OCI-LY1 (cell line): Measurements from ENCODE around the gene TENM4.

ENCODE experiments used
- H2AFZ ChIP-seq: fragments of 200-600 bp; sonication (generic), shearing (Covaris generic); 2 replicates; pipeline ENCODE4 v1.6.0; 2014; ENCODE audit warnings: antibody characterized with exemption, mild to moderate bottlenecking, low read length
- H3F3A ChIP-seq: fragments of 200-600 bp; sonication (generic), shearing (Covaris generic); 2 replicates; pipeline ENCODE4 v1.6.0; 2014; ENCODE audit warnings: mild to moderate bottlenecking, antibody characterized with exemption, low read length, moderate library complexity; ENCODE audit not compliant: insufficient read depth
- H3K27ac ChIP-seq: fragments of 200-600 bp; sonication (generic); 2 replicates; pipeline ENCODE4 v1.5.1; 2014; ENCODE audit warnings: low read length, mixed run types, mild to moderate bottlenecking, low read depth; ENCODE audit not compliant: poor library complexity, severe bottlenecking
- H3K27me3 ChIP-seq: fragments of 200-600 bp; sonication (generic); 2 replicates; pipeline ENCODE4 v1.6.0; 2014; ENCODE audit warnings: antibody characterized with exemption, mild to moderate bottlenecking, low read length, moderate library complexity; ENCODE audit not compliant: insufficient read depth
- H3K36me3 ChIP-seq: fragments of 200-600 bp; sonication (generic); 2 replicates; pipeline ENCODE4 v1.6.1; 2014; ENCODE audit warnings: mild to moderate bottlenecking, antibody characterized with exemption, low read length, moderate library complexity, mixed read lengths; ENCODE audit not compliant: insufficient read depth
- H3K4me1 ChIP-seq: fragments of 200-600 bp; sonication (generic); 2 replicates; pipeline ENCODE4 v1.5.1; 2014; ENCODE audit warnings: mild to moderate bottlenecking, low read length, moderate library complexity; ENCODE audit not compliant: insufficient read depth, severe bottlenecking
- H3K4me2 ChIP-seq: fragments of 200-600 bp; sonication (generic), shearing (Covaris generic); 2 replicates; pipeline ENCODE4 v1.6.1; 2014; ENCODE audit warnings: low read length
- H3K4me3 ChIP-seq: fragments of 200-600 bp; sonication (generic); 2 replicates; pipeline ENCODE4 v1.5.1; 2014; ENCODE audit warnings: low read length, low read depth, mild to moderate bottlenecking, mixed read lengths; ENCODE audit not compliant: poor library complexity, severe bottlenecking
- H3K79me2 ChIP-seq: fragments of 200-600 bp; shearing (Covaris generic); 2 replicates; pipeline ENCODE4 v1.6.1; 2016; ENCODE audit warnings: mixed run types, low read length, mixed read lengths; ENCODE audit not compliant: insufficient read depth
- H3K9ac ChIP-seq: fragments of 200-600 bp; sonication (generic), shearing (Covaris generic); 2 replicates; pipeline ENCODE4 v1.6.1; 2014; ENCODE audit warnings: mild to moderate bottlenecking, low read length, mixed read lengths
- H3K9me2 ChIP-seq: fragments of 200-600 bp; sonication (generic), shearing (Covaris generic); 2 replicates; pipeline ENCODE4 v1.6.1; 2014; ENCODE audit warnings: low read depth, mild to moderate bottlenecking, low read length, mixed read lengths
- H3K9me3 ChIP-seq: fragments of 200-600 bp; shearing (Covaris generic); 2 replicates; pipeline ENCODE4 v1.6.1; 2014; ENCODE audit warnings: low read length, mixed read lengths
- H4K20me1 ChIP-seq: fragments of 200-600 bp; sonication (generic), shearing (Covaris generic); 2 replicates; pipeline ENCODE4 v1.6.0; 2016; ENCODE audit warnings: mild to moderate bottlenecking, low read length; ENCODE audit not compliant: insufficient read depth
- EZH2 ChIP-seq: fragments of 200-600 bp; sonication (generic), shearing (Covaris generic); IDR thresholded peaks from 2 replicates; pipeline ENCODE4 v1.8.0; 2017; ENCODE audit warnings: borderline replicate concordance, mixed run types, mild to moderate bottlenecking, antibody characterized with exemption, low read length, moderate library complexity, mixed read lengths
- TF ChIP-seq, protein P1 (sequence below): fragments of 200-600 bp; sonication (generic), shearing (Covaris generic); IDR thresholded peaks from 2 replicates; pipeline ENCODE4 v1.5.1; 2017; ENCODE audit warnings: mild to moderate bottlenecking, antibody characterized with exemption, low read length, moderate library complexity, mixed read lengths

The TENM4 gene

DNA sequence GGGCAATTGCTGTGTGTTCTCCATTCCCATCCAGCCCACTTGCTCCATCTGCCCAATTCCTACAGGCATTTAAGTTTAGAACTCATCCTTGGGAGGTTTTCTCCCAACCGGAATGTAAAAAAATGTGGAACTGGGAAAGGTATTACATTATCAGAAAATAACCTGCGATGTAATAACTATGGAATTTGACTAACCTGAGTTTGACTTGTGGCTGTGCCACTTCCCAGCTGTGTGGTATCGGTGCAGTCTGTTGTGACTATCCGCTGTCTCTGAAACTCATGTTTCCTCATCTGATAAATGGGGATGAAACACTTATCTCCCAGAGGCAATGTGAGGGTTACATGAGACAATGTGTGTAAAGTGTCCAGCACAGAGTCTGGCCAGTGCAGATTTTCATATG lies 77.6 kb downstream of the TENM4 start:
- Histone ChIP-seq H3K9me2 (no peaks in the 10 kb centered on the region), H3F3A (no peaks in the 10 kb centered on the region), H3K79me2 (no peaks in the 10 kb centered on the region), H3K27ac (no peak overlapping the region), H3K9ac (no peak overlapping the region), H3K36me3 (no peaks in the 10 kb centered on the region), H3K9me3 (peaks cover 2% of the 10 kb centered on the region; the same call in 1 of the 2 replicates), H3K4me1 (no peaks in the 10 kb centered on the region), H4K20me1 (no peaks in the 10 kb centered on the region), H3K4me3 (no peak overlapping the region), H2AFZ (no peak overlapping the region), H3K4me2 (no peak overlapping the region), H3K27me3 (no peaks in the 10 kb centered on the region)
- TF ChIP-seq, protein P1, sequence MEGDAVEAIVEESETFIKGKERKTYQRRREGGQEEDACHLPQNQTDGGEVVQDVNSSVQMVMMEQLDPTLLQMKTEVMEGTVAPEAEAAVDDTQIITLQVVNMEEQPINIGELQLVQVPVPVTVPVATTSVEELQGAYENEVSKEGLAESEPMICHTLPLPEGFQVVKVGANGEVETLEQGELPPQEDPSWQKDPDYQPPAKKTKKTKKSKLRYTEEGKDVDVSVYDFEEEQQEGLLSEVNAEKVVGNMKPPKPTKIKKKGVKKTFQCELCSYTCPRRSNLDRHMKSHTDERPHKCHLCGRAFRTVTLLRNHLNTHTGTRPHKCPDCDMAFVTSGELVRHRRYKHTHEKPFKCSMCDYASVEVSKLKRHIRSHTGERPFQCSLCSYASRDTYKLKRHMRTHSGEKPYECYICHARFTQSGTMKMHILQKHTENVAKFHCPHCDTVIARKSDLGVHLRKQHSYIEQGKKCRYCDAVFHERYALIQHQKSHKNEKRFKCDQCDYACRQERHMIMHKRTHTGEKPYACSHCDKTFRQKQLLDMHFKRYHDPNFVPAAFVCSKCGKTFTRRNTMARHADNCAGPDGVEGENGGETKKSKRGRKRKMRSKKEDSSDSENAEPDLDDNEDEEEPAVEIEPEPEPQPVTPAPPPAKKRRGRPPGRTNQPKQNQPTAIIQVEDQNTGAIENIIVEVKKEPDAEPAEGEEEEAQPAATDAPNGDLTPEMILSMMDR, result no peak
- TF ChIP-seq EZH2, result no peak

DNA sequence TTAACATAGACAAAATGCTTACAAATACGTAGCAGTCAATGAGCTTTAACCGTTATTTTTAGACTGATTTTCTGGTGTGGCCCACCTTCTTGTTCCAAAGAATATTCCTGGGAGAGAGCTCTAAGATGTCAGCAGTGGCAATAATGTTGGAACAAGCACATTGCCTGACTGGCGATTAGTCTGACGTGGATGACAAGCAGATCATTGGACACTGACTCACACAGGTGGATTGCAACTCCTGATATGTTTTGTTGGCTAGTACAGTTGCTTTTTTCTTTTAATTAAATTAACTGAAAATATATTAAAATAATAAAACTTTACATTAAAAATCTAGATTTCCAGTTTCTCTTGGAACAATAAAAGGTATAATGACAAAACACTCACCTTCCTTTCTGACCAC lies 78.0 kb downstream of the TENM4 start:
- Histone ChIP-seq H3K4me1 (no peaks in the 10 kb centered on the region), H2AFZ (no peak overlapping the region), H3F3A (no peaks in the 10 kb centered on the region), H3K79me2 (no peaks in the 10 kb centered on the region), H3K9me3 (peaks cover 2% of the 10 kb centered on the region; the same call in 1 of the 2 replicates), H3K27ac (no peak overlapping the region), H3K9me2 (no peaks in the 10 kb centered on the region), H3K4me3 (no peak overlapping the region), H3K4me2 (no peak overlapping the region), H3K9ac (no peak overlapping the region), H3K27me3 (no peaks in the 10 kb centered on the region), H4K20me1 (no peaks in the 10 kb centered on the region), H3K36me3 (no peaks in the 10 kb centered on the region)
- TF ChIP-seq EZH2, result no peak
- TF ChIP-seq, protein P1, result no peak

DNA sequence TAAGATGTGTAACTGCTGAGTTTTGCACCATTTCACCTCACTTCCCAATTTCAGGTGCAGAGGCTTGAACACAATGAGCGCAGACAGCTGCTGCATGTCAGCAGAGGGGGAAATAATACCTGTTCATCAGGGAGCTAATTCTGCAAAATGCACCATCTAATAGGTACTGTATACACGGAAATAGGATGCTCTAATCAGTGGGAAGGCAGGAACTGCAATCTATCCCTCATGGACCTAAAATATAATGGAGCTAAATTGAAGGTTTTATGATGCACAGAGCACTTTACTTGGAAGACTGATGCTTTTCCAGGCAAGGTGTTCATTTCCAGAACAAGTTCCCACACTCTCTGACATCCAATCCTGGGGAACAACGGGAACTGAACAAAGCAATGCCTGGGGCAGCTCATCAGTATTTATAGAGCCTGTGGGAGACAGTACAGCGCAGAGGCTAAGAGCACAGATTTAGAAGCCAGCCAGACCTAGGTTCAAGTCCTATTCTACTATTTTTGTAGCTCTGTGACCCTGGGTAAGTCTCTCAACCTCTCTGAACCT lies 78.5 kb downstream of the TENM4 start:
- Histone ChIP-seq H2AFZ (no peak overlapping the region), H3K36me3 (no peaks in the 10 kb centered on the region), H3F3A (no peaks in the 10 kb centered on the region), H3K9me2 (no peaks in the 10 kb centered on the region), H3K4me1 (no peaks in the 10 kb centered on the region), H3K27me3 (no peaks in the 10 kb centered on the region), H3K79me2 (no peaks in the 10 kb centered on the region), H3K27ac (no peak overlapping the region), H3K9me3 (peaks cover 2% of the 10 kb centered on the region; the same call in 1 of the 2 replicates), H3K4me3 (no peak overlapping the region), H3K9ac (no peak overlapping the region), H3K4me2 (no peak overlapping the region), H4K20me1 (no peaks in the 10 kb centered on the region)
- TF ChIP-seq, protein P1, result no peak
- TF ChIP-seq EZH2, result no peak
